Natural killer cell treated with Interleukin-12 subunit alpha and Interleukin-12 subunit beta and Interleukin-15 and Interleukin-18, amount 100 ng/mL, for 72 hours (primary cell): ENCODE data around the gene PTDSS2. TPM values are rescaled to one million over a fixed set of nuclear protein-coding genes. Genes with fewer than 3 reads are reported as not detected.
A peak's percentile ranks its signal among the peaks of the same experiment; 100 is the strongest.
"Not testable (repeated sequence)": the region's sequence is repeated elsewhere in the genome, so short reads cannot be mapped to it uniquely, and the experiment has no call there.

Source experiments
- ATAC-seq, 2 donors: fragments of 150-1000 bp; cut with Tn5 transposase in 1 of 2; sonication (Bioruptor Pico), chemical (Tn5 transposase) in 1 of 2; 2 replicates each; pipeline ENCODE4 v1.10.0; 2021
- DNase-seq: peaks from one replicate; pipeline ENCODE4 v3.0.0; 2022; ENCODE audit warnings: low spot score
- H3K27ac Mint-ChIP-seq, 2 donors: 1 replicate in 1 of 2; 2 replicates in 1 of 2; pipeline ENCODE4 v1.8.0; 2022; ENCODE audit warnings: mixed read lengths in 2 of 2, mild to moderate bottlenecking in 1 of 2, moderate library complexity in 1 of 2
- H3K27me3 Mint-ChIP-seq, 2 donors: 1 replicate in 1 of 2; 2 replicates in 1 of 2; pipeline ENCODE4 v1.8.0; 2022; ENCODE audit warnings: mixed read lengths in 2 of 2
- H3K36me3 Mint-ChIP-seq: one replicate; pipeline ENCODE4 v1.8.0; 2022; ENCODE audit warnings: mixed read lengths
- H3K4me1 Mint-ChIP-seq, 2 donors: 1 replicate in 1 of 2; 2 replicates in 1 of 2; pipeline ENCODE4 v1.8.0; 2022; ENCODE audit warnings: low read depth in 2 of 2, mixed read lengths in 2 of 2, mild to moderate bottlenecking in 1 of 2
- H3K4me3 Mint-ChIP-seq: one replicate; pipeline ENCODE4 v1.8.0; 2022; ENCODE audit warnings: mixed read lengths
- H3K9me3 Mint-ChIP-seq: 2 replicates; pipeline ENCODE4 v1.8.0; 2022; ENCODE audit warnings: mixed read lengths
- total RNA-seq, 2 donors: library from RNA; stranded (reverse); gene quantifications; one replicate each; pipeline ENCODE4 v1.2.3, GENCODE V29; 2022

The PTDSS2 gene
- total RNA-seq, 2 donors from 2014 or later, result 20.6 to 56.9 TPM

DNA sequence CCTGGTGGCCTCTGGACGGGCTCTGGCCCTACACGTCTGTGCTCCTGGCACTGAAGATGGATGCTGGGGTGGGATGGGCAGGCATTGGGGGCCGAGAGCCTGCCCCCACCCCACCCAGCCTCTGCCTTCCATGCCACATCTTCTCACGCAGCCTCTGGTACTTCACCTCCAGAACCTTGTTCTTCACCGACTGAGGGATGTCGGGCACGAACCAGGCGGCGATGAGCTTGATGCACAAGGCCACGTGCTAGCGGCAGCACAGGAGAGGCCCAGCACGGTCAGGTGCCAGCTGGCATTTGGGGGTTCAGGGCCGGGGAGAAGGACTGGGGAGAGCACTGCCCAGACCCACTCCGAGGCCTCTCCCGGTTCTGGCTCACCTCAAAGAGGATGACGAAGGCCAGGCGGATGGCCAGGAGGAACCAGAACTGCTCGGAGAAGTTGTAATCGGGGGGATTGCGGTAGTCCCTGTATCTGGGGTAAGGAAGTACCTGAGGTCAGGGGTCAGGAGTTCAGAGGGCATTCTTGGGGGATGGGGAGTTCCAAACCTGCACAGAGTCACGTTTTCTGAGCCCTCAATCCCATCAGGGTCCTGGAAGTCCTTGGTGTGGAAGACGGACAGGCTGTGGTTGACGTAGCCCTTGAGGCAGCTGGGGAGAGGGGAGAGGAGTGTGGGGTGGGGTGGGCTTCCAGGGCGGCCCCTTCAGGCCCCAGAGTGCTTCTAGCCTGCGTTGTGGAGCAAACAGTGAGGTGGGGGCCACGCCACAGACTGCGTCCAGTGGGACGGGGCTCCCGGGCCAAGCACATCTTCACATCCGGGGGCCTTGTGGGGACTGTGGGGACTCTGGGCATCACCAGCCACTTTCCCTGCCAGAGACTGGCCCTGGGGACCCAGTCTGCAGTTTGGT is 31.5 kb upstream of the PTDSS2 start:
- DNase-seq, result peak; percentile 56
- Mint-ChIP-seq H3K27me3 (no peaks in the 10 kb centered on the region), H3K27ac (no peak overlapping the region)

GRCh38 chr11:419248-420005 is 30.7 kb upstream of the PTDSS2 start:
- Mint-ChIP-seq H3K36me3 (no peaks in the 10 kb centered on the region), H3K9me3 (no peaks in the 10 kb centered on the region), H3K4me3 (no peak overlapping the region), H3K27me3 (peaks cover 0 to 2% of the 10 kb centered on the region in 2 donors), H3K27ac (no peak overlapping the region), H3K4me1 (peaks cover 15 to 17% of the 10 kb centered on the region in 2 donors)
- peak; percentile 49 for DNase-seq
- ATAC-seq, result no peak

More for the DNA sequence above, 31.5 kb upstream of the PTDSS2 start:
- H3K4me1 Mint-ChIP-seq, result peaks cover 18 to 23% of the 10 kb centered on the region in 2 donors
- H3K36me3 Mint-ChIP-seq, result no peaks in the 10 kb centered on the region
- ATAC-seq, result no peak
- H3K4me3 Mint-ChIP-seq, result no peak overlapping the region
- H3K9me3 Mint-ChIP-seq, result no peaks in the 10 kb centered on the region

DNA sequence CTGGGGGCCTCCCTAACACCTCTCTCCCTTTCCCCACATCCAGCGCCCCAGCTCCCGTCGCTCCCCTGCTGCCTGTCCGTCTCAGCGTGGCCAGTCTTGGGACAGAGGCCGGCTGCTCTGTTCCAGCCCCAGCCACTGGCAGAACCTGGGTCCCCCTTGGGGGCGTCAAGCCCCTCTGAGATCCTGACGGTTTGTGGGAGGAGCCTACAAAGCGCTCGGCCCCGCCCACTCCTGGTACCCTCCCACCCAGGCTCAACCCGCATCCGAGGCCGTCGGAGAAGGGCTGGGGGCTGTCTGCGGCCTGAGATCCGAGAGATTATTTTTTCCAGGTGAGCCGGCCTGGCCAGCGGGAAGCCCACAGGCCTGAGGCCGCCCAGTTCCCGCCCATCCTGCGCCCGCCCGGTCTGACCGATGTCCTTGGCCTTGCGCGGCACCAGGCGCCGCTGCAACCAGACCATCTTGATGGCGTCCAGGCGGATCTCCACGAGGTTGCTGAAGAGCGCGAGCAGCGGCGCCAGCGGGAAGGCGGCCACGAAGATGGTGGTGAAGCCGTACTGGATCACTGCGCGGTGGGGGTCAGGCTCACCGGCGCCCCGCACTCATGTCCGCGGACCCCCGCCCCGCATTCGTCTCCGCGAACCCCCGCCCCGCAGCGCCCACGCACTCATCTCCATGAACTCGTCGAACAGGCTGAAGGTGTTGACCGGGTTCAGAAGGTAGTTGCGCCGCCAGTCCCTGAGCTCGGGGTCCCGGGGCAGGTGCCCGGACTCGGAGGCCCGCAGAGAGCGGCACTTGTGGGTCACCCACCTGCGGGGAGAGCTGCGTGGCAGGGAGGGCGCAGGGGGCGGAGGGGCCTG is 29.8 kb upstream of the PTDSS2 start:
- DNase-seq, result peak; percentile 47
- Mint-ChIP-seq H3K27ac (no peak overlapping the region), H3K27me3 (peaks cover 0 to 5% of the 10 kb centered on the region in 2 donors), H3K9me3 (no peaks in the 10 kb centered on the region), H3K36me3 (no peaks in the 10 kb centered on the region), H3K4me3 (no peak overlapping the region), H3K4me1 (peaks cover 6 to 9% of the 10 kb centered on the region in 2 donors)
- no peak for ATAC-seq

DNA sequence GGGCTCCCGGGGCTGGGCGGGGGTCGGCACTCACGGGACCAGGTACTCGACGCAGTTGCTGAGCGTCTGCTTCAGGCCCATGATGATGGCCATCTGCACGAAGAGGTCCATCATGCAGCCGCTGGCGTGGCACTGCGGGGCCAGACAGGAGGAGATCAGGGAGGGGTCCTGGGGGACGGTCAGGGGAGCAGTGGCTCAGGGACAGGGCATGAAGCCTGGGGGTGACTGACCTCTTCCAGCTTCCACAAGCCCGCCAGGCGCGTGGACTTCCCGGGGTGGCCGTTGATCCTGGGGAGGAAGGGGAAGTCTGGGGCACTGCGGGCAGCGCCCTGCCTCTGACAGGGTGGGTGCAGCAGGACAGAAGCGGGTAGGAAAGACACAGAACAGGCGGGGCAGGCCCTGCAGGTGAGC is 29.2 kb upstream of the PTDSS2 start:
- peaks cover 5% of the 10 kb centered on the region in 2 donors for H3K4me1 Mint-ChIP-seq
- H3K4me3 Mint-ChIP-seq, result no peak overlapping the region
- DNase-seq, result peak; percentile 60
- no peaks in the 10 kb centered on the region for H3K36me3 Mint-ChIP-seq
- no peak for ATAC-seq
- no peak overlapping the region for H3K27ac Mint-ChIP-seq
- H3K9me3 Mint-ChIP-seq, result no peaks in the 10 kb centered on the region
- peaks cover 0 to 5% of the 10 kb centered on the region in 2 donors for H3K27me3 Mint-ChIP-seq

GRCh38 chr11:422249-422656 is 27.8 kb upstream of the PTDSS2 start:
- Mint-ChIP-seq H3K9me3 (no peaks in the 10 kb centered on the region), H3K4me3 (no peak overlapping the region), H3K36me3 (no peaks in the 10 kb centered on the region), H3K27me3 (peaks cover 0 to 5% of the 10 kb centered on the region in 2 donors), H3K4me1 (no peaks in the 10 kb centered on the region), H3K27ac (no peak overlapping the region)
- ATAC-seq (no peak), DNase-seq (peak; percentile 25)

- Mint-ChIP-seq H3K4me3 (no peak overlapping the region), H3K9me3 (no peaks in the 10 kb centered on the region), H3K4me1 (no peaks in the 10 kb centered on the region), H3K27me3 (peaks cover 0 to 5% of the 10 kb centered on the region in 2 donors), H3K36me3 (no peaks in the 10 kb centered on the region), H3K27ac (no peak overlapping the region)
- ATAC-seq (no peak), DNase-seq (peak; percentile 34)
Observed at GRCh38 chr11:424232-424631, 25.8 kb upstream of the PTDSS2 start.

DNA sequence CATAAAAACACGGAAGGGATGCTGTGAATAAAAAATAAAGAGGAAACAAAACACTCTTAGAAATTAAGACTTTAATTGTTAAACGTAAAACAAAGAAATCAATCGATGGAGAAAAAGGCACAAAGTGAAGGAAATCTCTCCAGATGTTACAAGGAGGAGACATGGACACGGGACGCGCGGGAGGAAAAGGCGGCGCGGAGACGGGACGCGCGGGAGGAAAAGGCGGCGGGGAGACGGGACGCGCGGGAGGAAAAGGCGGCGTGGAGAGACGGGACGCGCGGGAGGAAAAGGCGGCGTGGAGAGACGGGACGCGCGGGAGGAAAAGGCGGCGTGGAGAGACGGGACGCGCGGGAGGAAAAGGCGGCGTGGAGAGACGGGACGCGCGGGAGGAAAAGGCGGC is 25.3 kb upstream of the PTDSS2 start:
- not testable (repeated sequence) for H3K27ac Mint-ChIP-seq, H3K4me1 Mint-ChIP-seq, H3K36me3 Mint-ChIP-seq

DNA sequence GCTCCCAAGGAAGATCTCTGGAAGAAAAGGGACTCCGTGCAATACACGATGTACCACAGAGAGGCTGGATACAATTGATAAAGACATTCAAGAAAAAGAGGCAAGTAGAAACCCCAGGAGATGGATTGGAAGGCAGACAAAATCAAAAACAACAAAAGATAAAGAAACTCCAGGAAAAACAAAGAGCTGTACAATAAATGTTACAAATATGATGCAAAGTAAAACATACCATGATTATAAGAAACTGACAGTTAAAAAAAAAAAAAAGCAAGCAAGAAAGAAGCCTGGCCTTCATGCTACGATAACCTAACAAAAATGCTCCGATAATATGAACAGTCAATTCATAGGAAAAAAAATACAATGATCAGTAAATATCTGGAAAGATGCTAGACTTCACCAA is 24.8 kb upstream of the PTDSS2 start:
- Mint-ChIP-seq H3K4me3 (no peak overlapping the region), H3K9me3 (no peaks in the 10 kb centered on the region), H3K27me3 (peaks cover 0 to 5% of the 10 kb centered on the region in 2 donors), H3K36me3 (no peaks in the 10 kb centered on the region), H3K27ac (no peak overlapping the region), H3K4me1 (no peaks in the 10 kb centered on the region)
- ATAC-seq, result no peak
- no peak for DNase-seq

More for the DNA sequence above, 25.3 kb upstream of the PTDSS2 start:
- peak; percentile 53 for DNase-seq
- not testable (repeated sequence) for H3K27me3 Mint-ChIP-seq, H3K9me3 Mint-ChIP-seq, H3K4me3 Mint-ChIP-seq, ATAC-seq

DNA sequence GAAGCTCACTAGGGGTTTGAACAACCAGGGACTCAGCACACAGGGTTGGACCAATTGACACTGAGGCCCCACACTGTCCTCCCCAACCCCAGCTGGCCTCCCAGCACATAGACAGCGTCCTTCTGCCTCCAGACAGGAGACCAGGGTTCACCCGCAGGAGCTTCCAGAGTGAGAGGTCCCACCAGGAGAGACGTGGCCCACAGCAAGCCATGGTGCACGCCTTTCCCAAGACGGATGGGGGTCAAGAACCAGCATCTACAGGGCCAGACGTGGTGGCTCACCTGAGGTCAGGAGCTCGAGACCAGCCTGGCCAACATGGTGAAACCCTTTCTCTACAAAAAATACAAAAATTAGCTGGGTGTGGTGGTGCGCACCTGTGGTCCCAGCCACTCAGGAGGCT is 23.2 kb upstream of the PTDSS2 start:
- ATAC-seq, result no peak

GRCh38 chr11:428295-428694 is 21.8 kb upstream of the PTDSS2 start:
- DNase-seq, result peak; percentile 58
- no peak for ATAC-seq
- Mint-ChIP-seq H3K36me3 (no peaks in the 10 kb centered on the region), H3K9me3 (no peaks in the 10 kb centered on the region), H3K4me3 (no peak overlapping the region), H3K4me1 (no peaks in the 10 kb centered on the region), H3K27ac (no peak overlapping the region), H3K27me3 (peaks cover 0 to 5% of the 10 kb centered on the region in 2 donors)

More for the DNA sequence above, 23.2 kb upstream of the PTDSS2 start:
- peak; percentile 31 for DNase-seq
- no peaks in the 10 kb centered on the region for H3K9me3 Mint-ChIP-seq
- no peak overlapping the region for H3K4me3 Mint-ChIP-seq
- H3K27me3 Mint-ChIP-seq, result peaks cover 0 to 5% of the 10 kb centered on the region in 2 donors
- H3K27ac Mint-ChIP-seq, result no peak overlapping the region
- H3K36me3 Mint-ChIP-seq, result no peaks in the 10 kb centered on the region
- H3K4me1 Mint-ChIP-seq, result no peaks in the 10 kb centered on the region

- no peaks in the 10 kb centered on the region for H3K9me3 Mint-ChIP-seq
- H3K27me3 Mint-ChIP-seq, result peaks cover 0 to 4% of the 10 kb centered on the region in 2 donors
- ATAC-seq, result peak in 1 of 2 donors; percentile 11
- DNase-seq, result peak; percentile 48
- H3K36me3 Mint-ChIP-seq, result no peaks in the 10 kb centered on the region
- H3K27ac Mint-ChIP-seq, result no peak overlapping the region
- H3K4me1 Mint-ChIP-seq, result no peaks in the 10 kb centered on the region
- H3K4me3 Mint-ChIP-seq, result no peak overlapping the region
Observed at GRCh38 chr11:429391-429790, 20.7 kb upstream of the PTDSS2 start.

- H3K36me3 Mint-ChIP-seq, result no peaks in the 10 kb centered on the region
- H3K9me3 Mint-ChIP-seq, result no peaks in the 10 kb centered on the region
- H3K4me3 Mint-ChIP-seq, result no peak overlapping the region
- no peak overlapping the region for H3K27ac Mint-ChIP-seq
- ATAC-seq (no peak), DNase-seq (peak; percentile 57)
- H3K27me3 Mint-ChIP-seq, result no peaks in the 10 kb centered on the region
- no peaks in the 10 kb centered on the region for H3K4me1 Mint-ChIP-seq
Observed at GRCh38 chr11:429931-430456, 20.1 kb upstream of the PTDSS2 start.

- Mint-ChIP-seq H3K27me3 (no peaks in the 10 kb centered on the region), H3K9me3 (no peaks in the 10 kb centered on the region), H3K27ac (no peak overlapping the region), H3K4me1 (no peaks in the 10 kb centered on the region), H3K4me3 (no peak overlapping the region), H3K36me3 (no peaks in the 10 kb centered on the region)
- DNase-seq (peak; percentile 44), ATAC-seq (peak in 1 of 2 donors; percentile 11)
Observed at GRCh38 chr11:431921-432320, 18.2 kb upstream of the PTDSS2 start.
